HCT116 (cell line): Measurements from ENCODE around the gene TENM3. TPM values are rescaled to one million over a fixed set of nuclear protein-coding genes. Genes with fewer than 3 reads are reported as not detected.

Experiments
- ATAC-seq: fragments of 200-7000 bp; cut with Tn5 transposase; 2 replicates; pipeline ENCODE4 v1.9.1; 2020; ENCODE audit warnings: mild to moderate bottlenecking, moderate library complexity
- BruUV-seq: library from RNA; stranded (reverse); fragments of 400-500 nt; replicated peaks from 2 replicates; lab custom pipeline; 2021; lab: Mats Ljungman, UMichigan
- CTCF ChIA-PET: fragments of 300-600 bp; sonication (Branson Sonifier 250); formaldehyde crosslinking; loops from one replicate; lab custom pipeline; 2021; ENCODE audit warnings: antibody characterized with exemption; lab: Charles Lee
- POLR2A ChIA-PET: fragments of 300-600, 350-600 bp; sonication (Branson Sonifier 250); formaldehyde crosslinking; loops from one replicate; lab custom pipeline; 2021; ENCODE audit warnings: antibody characterized with exemption; lab: Charles Lee
- RAD21 ChIA-PET, 2 experiments: fragments of 300-600 bp; sonication (Branson Sonifier 250); formaldehyde crosslinking; loops; one replicate each; lab custom pipeline; 2023; ENCODE audit warnings: low total read pairs in 2 of 2; ENCODE audit not compliant: uncharacterized antibody in 2 of 2, unreplicated experiment in 2 of 2, low non-redundant PET in 1 of 2; lab: Charles Lee
- DNase-seq: peaks from one replicate; pipeline ENCODE4 v3.0.0-alpha.2; 2010; ENCODE audit warnings: low read depth, low spot score
- H2AFZ ChIP-seq: fragments of 200-600 bp; shearing (Covaris generic), sonication (generic); 2 replicates; pipeline ENCODE4 v1.6.1; 2017; ENCODE audit warnings: low read depth, mixed run types, mixed read lengths, antibody characterized with exemption, low read length; ENCODE audit not compliant: poor library complexity, severe bottlenecking
- H3K27ac ChIP-seq: 2 replicates; pipeline ENCODE4 v1.5.1; 2012; ENCODE audit warnings: low read depth, low read length
- H3K27me3 ChIP-seq: fragments of 200-600 bp; sonication (generic); 2 replicates; pipeline ENCODE4 v1.6.1; 2016; ENCODE audit warnings: mixed run types, low read length, mixed read lengths; ENCODE audit not compliant: insufficient read depth
- H3K36me3 ChIP-seq, 2 experiments: fragments of 200-500 bp in 1 of 2; fragments of 200-600 bp in 1 of 2; sonication (Bioruptor generic) in 1 of 2; sonication (generic) in 1 of 2; 2 replicates each; pipeline versions ENCODE4 v1.5.1 to v1.6.1; 2014 to 2016; ENCODE audit warnings: low read length in 2 of 2, inconsistent platforms in 1 of 2, mixed read lengths in 1 of 2, mixed run types in 1 of 2; ENCODE audit not compliant: insufficient read depth in 2 of 2, control insufficient read depth in 1 of 2
- H3K4me1 ChIP-seq, 2 experiments: fragments of 200-600 bp in 1 of 2; sonication (generic) in 1 of 2; 2 replicates each; pipeline versions ENCODE4 v1.5.1 to v1.6.1; 2012 to 2017; ENCODE audit warnings: low read length in 2 of 2, inconsistent platforms in 1 of 2, mild to moderate bottlenecking in 1 of 2, mixed read lengths in 1 of 2, mixed run types in 1 of 2, moderate library complexity in 1 of 2; ENCODE audit not compliant: insufficient read depth in 2 of 2, control insufficient read depth in 1 of 2
- H3K4me2 ChIP-seq: fragments of 200-600 bp; sonication (generic); 2 replicates; pipeline ENCODE4 v1.6.1; 2017; ENCODE audit warnings: mixed run types, low read length, mixed read lengths
- H3K4me3 ChIP-seq, 2 experiments: fragments of 200-600 bp in 1 of 2; sonication (generic) in 1 of 2; replicated peaks in 1 of 2; 2 replicates each; pipeline ENCODE4 v1.5.1; 2011 to 2016; ENCODE audit warnings: low read length in 2 of 2, control low read depth in 1 of 2, low read depth in 1 of 2, mild to moderate bottlenecking in 1 of 2, mixed read lengths in 1 of 2, mixed run types in 1 of 2
- H3K79me2 ChIP-seq: fragments of 200-600 bp; sonication (generic); 2 replicates; pipeline ENCODE4 v1.6.1; 2017; ENCODE audit warnings: mild to moderate bottlenecking, mixed run types, low read length, moderate library complexity, mixed read lengths; ENCODE audit not compliant: insufficient read depth
- H3K9ac ChIP-seq: fragments of 200-600 bp; sonication (generic); 2 replicates; pipeline ENCODE4 v1.6.1; 2016; ENCODE audit warnings: low read length, mixed read lengths
- H3K9me2 ChIP-seq: fragments of 200-600 bp; sonication (generic), shearing (Covaris generic); 2 replicates; pipeline ENCODE4 v1.6.1; 2017; ENCODE audit warnings: mixed run types, mild to moderate bottlenecking, moderate library complexity; ENCODE audit not compliant: insufficient read depth
- H3K9me3 ChIP-seq, 2 experiments: fragments of 200-500 bp in 1 of 2; fragments of 200-600 bp in 1 of 2; sonication (Bioruptor generic) in 1 of 2; sonication (generic) in 1 of 2; 2 replicates each; pipeline ENCODE4 v1.6.1; 2014 to 2017; ENCODE audit warnings: low read length in 2 of 2, mixed read lengths in 2 of 2, inconsistent platforms in 1 of 2, low read depth in 1 of 2, mild to moderate bottlenecking in 1 of 2, mixed run types in 1 of 2, moderate library complexity in 1 of 2; ENCODE audit not compliant: control insufficient read depth in 1 of 2, insufficient read depth in 1 of 2
- H4K20me1 ChIP-seq: fragments of 200-600 bp; sonication (generic), shearing (Covaris generic); 2 replicates; pipeline ENCODE4 v1.6.1; 2017; ENCODE audit warnings: mixed run types, mild to moderate bottlenecking, moderate library complexity; ENCODE audit not compliant: insufficient read depth
- CBX3 ChIP-seq: IDR thresholded peaks from 2 replicates; pipeline ENCODE4 v1.6.1; 2012; ENCODE audit warnings: low read depth
- CEBPB ChIP-seq: IDR thresholded peaks from 2 replicates; pipeline ENCODE4 v1.6.1; 2012; ENCODE audit warnings: low read depth
- EZH2phosphoT487 ChIP-seq: fragments of 200-600 bp; IDR thresholded peaks from 2 replicates; pipeline ENCODE4 v1.6.1; 2018; ENCODE audit warnings: antibody characterized with exemption, borderline replicate concordance
- FOSL1 ChIP-seq: IDR thresholded peaks from 2 replicates; pipeline ENCODE4 v1.6.1; 2012; ENCODE audit warnings: low read depth
- MAX ChIP-seq: IDR thresholded peaks from 2 replicates; pipeline ENCODE4 v1.6.1; 2012
- POLR2A ChIP-seq: IDR thresholded peaks from 2 replicates; pipeline ENCODE4 v1.7.0; 2011; ENCODE audit warnings: borderline replicate concordance; ENCODE audit not compliant: insufficient read depth, insufficient read length; ENCODE audit errors: extremely low read depth
- POLR2AphosphoS5 ChIP-seq: IDR thresholded peaks from 2 replicates; pipeline ENCODE4 v1.6.1; 2011; ENCODE audit warnings: mild to moderate bottlenecking, low read depth, low read length, moderate library complexity
- SP1 ChIP-seq: IDR thresholded peaks from 2 replicates; pipeline ENCODE4 v1.6.1; 2012; ENCODE audit warnings: low read depth
- ZNF274 ChIP-seq: fragments of 200-500 bp; sonication (Bioruptor generic); IDR thresholded peaks from 2 replicates; pipeline ENCODE4 v1.6.1; 2014; ENCODE audit warnings: mild to moderate bottlenecking, low read depth, low read length, inconsistent platforms
- intact Hi-C: fragments of 100-400 bp; cut with micrococcal nuclease; formaldehyde crosslinking; loops from 2 replicates; pipeline ENCODE4 v1.10.0; 2022
- total RNA-seq: library from RNA; stranded (reverse); gene quantifications from one replicate; pipeline ENCODE4 v1.2.1, GENCODE V29; 2021; ENCODE audit not compliant: unreplicated experiment
- TF ChIP-seq, protein P1 (sequence below): IDR thresholded peaks from 2 replicates; pipeline ENCODE4 v1.6.1; 2012
- TF ChIP-seq, protein P2 (sequence below): IDR thresholded peaks from 2 replicates; pipeline ENCODE4 v1.6.1; 2012; ENCODE audit warnings: low read depth
- TF ChIP-seq, protein P3 (sequence below): IDR thresholded peaks from 2 replicates; pipeline ENCODE4 v1.6.1; 2011; ENCODE audit warnings: mild to moderate bottlenecking, low read length, moderate library complexity; ENCODE audit not compliant: insufficient replicate concordance; ENCODE audit errors: extremely low read depth

TENM3 gene
- total RNA-seq, 1 experiment from 2014 or later = 0.54 TPM

DNA sequence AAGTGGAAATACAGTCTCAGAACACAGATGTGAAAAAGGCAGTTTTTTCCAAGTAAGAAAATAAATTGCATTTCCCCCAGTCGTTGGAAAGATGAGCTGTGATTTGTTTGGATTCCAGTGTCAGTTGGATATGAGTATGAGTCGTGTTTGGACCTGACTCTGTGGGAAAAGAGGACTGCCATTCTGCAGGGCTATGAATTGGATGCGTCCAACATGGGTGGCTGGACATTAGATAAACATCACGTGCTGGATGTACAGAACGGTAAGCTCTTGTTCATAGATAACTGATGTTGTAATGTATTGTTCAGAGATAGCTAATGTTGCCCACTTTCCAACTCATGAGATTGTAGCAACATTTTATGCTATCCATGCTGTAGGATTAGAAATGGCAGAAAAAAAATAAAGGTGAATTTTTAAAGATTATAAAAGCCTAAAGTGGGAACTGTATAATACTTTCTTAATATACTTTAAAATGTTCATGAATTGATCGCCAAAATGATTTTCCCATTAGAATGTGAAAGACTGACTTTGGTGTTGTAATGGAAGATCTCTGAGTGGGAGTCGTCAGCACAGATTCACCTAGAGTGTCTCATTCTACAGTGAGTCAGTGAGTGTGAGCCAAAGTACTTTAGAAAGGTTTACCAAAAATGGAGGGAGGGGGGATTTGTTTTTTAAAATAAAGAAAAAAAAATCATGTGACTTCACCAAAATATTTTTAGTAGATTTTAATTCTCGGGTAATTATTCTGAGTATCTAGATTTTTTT, 495.3 kb downstream of the TENM3 start:
- H3K4me3 ChIP-seq = no peak overlapping the region
- intact Hi-C loops = no loop called here
- ChIA-PET RAD21 (no interaction called here), POLR2A (no interaction called here), CTCF (no interaction called here)
- BruUV-seq = no TSS peak
- no peaks in the 10 kb centered on the region for H3K36me3 ChIP-seq
- no peak overlapping the region for H3K27ac ChIP-seq
- no peaks in the 10 kb centered on the region for H4K20me1 ChIP-seq
- H3K4me2 ChIP-seq = no peak overlapping the region
- no peaks in the 10 kb centered on the region for H3K9me2 ChIP-seq
- H3K9me3 ChIP-seq = no peaks in the 10 kb centered on the region
- H3K79me2 ChIP-seq = no peaks in the 10 kb centered on the region
- no peaks in the 10 kb centered on the region for H3K4me1 ChIP-seq
- H2AFZ ChIP-seq = no peak overlapping the region
- H3K9ac ChIP-seq = no peak overlapping the region
- TF ChIP-seq, protein P1, sequence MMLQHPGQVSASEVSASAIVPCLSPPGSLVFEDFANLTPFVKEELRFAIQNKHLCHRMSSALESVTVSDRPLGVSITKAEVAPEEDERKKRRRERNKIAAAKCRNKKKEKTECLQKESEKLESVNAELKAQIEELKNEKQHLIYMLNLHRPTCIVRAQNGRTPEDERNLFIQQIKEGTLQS = no peak
- TF ChIP-seq, protein P2, sequence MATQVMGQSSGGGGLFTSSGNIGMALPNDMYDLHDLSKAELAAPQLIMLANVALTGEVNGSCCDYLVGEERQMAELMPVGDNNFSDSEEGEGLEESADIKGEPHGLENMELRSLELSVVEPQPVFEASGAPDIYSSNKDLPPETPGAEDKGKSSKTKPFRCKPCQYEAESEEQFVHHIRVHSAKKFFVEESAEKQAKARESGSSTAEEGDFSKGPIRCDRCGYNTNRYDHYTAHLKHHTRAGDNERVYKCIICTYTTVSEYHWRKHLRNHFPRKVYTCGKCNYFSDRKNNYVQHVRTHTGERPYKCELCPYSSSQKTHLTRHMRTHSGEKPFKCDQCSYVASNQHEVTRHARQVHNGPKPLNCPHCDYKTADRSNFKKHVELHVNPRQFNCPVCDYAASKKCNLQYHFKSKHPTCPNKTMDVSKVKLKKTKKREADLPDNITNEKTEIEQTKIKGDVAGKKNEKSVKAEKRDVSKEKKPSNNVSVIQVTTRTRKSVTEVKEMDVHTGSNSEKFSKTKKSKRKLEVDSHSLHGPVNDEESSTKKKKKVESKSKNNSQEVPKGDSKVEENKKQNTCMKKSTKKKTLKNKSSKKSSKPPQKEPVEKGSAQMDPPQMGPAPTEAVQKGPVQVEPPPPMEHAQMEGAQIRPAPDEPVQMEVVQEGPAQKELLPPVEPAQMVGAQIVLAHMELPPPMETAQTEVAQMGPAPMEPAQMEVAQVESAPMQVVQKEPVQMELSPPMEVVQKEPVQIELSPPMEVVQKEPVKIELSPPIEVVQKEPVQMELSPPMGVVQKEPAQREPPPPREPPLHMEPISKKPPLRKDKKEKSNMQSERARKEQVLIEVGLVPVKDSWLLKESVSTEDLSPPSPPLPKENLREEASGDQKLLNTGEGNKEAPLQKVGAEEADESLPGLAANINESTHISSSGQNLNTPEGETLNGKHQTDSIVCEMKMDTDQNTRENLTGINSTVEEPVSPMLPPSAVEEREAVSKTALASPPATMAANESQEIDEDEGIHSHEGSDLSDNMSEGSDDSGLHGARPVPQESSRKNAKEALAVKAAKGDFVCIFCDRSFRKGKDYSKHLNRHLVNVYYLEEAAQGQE = no peak
- TF ChIP-seq, protein P3, sequence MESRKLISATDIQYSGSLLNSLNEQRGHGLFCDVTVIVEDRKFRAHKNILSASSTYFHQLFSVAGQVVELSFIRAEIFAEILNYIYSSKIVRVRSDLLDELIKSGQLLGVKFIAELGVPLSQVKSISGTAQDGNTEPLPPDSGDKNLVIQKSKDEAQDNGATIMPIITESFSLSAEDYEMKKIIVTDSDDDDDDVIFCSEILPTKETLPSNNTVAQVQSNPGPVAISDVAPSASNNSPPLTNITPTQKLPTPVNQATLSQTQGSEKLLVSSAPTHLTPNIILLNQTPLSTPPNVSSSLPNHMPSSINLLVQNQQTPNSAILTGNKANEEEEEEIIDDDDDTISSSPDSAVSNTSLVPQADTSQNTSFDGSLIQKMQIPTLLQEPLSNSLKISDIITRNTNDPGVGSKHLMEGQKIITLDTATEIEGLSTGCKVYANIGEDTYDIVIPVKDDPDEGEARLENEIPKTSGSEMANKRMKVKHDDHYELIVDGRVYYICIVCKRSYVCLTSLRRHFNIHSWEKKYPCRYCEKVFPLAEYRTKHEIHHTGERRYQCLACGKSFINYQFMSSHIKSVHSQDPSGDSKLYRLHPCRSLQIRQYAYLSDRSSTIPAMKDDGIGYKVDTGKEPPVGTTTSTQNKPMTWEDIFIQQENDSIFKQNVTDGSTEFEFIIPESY = no peak
- TF ChIP-seq POLR2AphosphoS5 (no peak), FOSL1 (no peak), EZH2phosphoT487 (no peak), MAX (no peak), CBX3 (no peak), SP1 (no peak), ZNF274 (no peak), POLR2A (no peak), CEBPB (no peak)
- no peak for DNase-seq
- peaks cover 15% of the 10 kb centered on the region for H3K27me3 ChIP-seq
- no peak for ATAC-seq
